ENCODE data around the gene CMTM6.
"Not testable (repeated sequence)": the region's sequence is repeated elsewhere in the genome, so short reads cannot be mapped to it uniquely, and the experiment has no call there.

Gene CMTM6

GRCh38 chr3:32440611-32441350 lies 61.9 kb downstream of the CMTM6 start:
- DNase-seq, result no peak

GRCh38 chr3:32439421-32439820 lies 63.2 kb downstream of the CMTM6 start:
- DNase-seq, result not testable (repeated sequence)

- no peak for DNase-seq
Observed at GRCh38 chr3:32438596-32439344, 63.9 kb downstream of the CMTM6 start.

- no peak for DNase-seq
Observed at GRCh38 chr3:32437896-32438295, 64.8 kb downstream of the CMTM6 start.

- no peak for DNase-seq
Observed at GRCh38 chr3:32436816-32437189, 65.8 kb downstream of the CMTM6 start.

- DNase-seq, result no peak
Observed at GRCh38 chr3:32435911-32436815, 66.5 kb downstream of the CMTM6 start.

GRCh38 chr3:32434206-32434605 lies 68.4 kb downstream of the CMTM6 start:
- no peak for DNase-seq

GRCh38 chr3:32432711-32433530 lies 69.7 kb downstream of the CMTM6 start:
- no peak for DNase-seq

- no peak for DNase-seq
Observed at GRCh38 chr3:32432045-32432710, 70.5 kb downstream of the CMTM6 start.

- DNase-seq, result no peak
Observed at GRCh38 chr3:32431481-32431880, 71.2 kb downstream of the CMTM6 start.

Measured in NCI-H226 (cell line).